SIG-M5 treated with dmso at 0.1 percent for 504 hours (cell line): ENCODE data around the gene HIVEP3.
A peak's percentile ranks its signal among the peaks of the same experiment; 100 is the strongest.

Experiments
- DNase-seq: peaks from one replicate; lab custom pipeline; 2025; ENCODE audit not compliant: unreplicated experiment; lab: John Stamatoyannopoulos, UW

The HIVEP3 gene

GRCh38 chr1:41542196-41542930 lies 376.4 kb downstream of the HIVEP3 start:
- DNase-seq, result no peak

- no peak for DNase-seq
Measured at GRCh38 chr1:41541592-41541952, 377.1 kb downstream of the HIVEP3 start.

GRCh38 chr1:41540886-41541591 lies 377.7 kb downstream of the HIVEP3 start:
- no peak for DNase-seq

- no peak for DNase-seq
Measured at GRCh38 chr1:41539999-41540398, 378.7 kb downstream of the HIVEP3 start.

- no peak for DNase-seq
Measured at GRCh38 chr1:41539418-41539805, 379.3 kb downstream of the HIVEP3 start.

- no peak for DNase-seq
Measured at GRCh38 chr1:41538741-41539417, 379.8 kb downstream of the HIVEP3 start.

GRCh38 chr1:41537788-41538351 lies 380.9 kb downstream of the HIVEP3 start:
- DNase-seq, result peak; percentile 11

GRCh38 chr1:41537251-41537650 lies 381.5 kb downstream of the HIVEP3 start:
- DNase-seq, result no peak

GRCh38 chr1:41536361-41536802 lies 382.3 kb downstream of the HIVEP3 start:
- no peak for DNase-seq

- no peak for DNase-seq
Measured at GRCh38 chr1:41535716-41536115, 383.0 kb downstream of the HIVEP3 start.

- DNase-seq, result no peak
Measured at GRCh38 chr1:41535276-41535675, 383.4 kb downstream of the HIVEP3 start.

GRCh38 chr1:41534181-41535076 lies 384.3 kb downstream of the HIVEP3 start:
- DNase-seq, result no peak

GRCh38 chr1:41533731-41534080 lies 385.0 kb downstream of the HIVEP3 start:
- DNase-seq, result no peak

- DNase-seq, result no peak
Measured at GRCh38 chr1:41533016-41533730, 385.5 kb downstream of the HIVEP3 start.

GRCh38 chr1:41532206-41532975 lies 386.3 kb downstream of the HIVEP3 start:
- DNase-seq, result no peak

GRCh38 chr1:41530411-41530810 lies 388.3 kb downstream of the HIVEP3 start:
- DNase-seq, result no peak

GRCh38 chr1:41529621-41530395 lies 388.9 kb downstream of the HIVEP3 start:
- no peak for DNase-seq

GRCh38 chr1:41528726-41529605 lies 389.8 kb downstream of the HIVEP3 start:
- DNase-seq, result no peak
